ENCODE data around the gene NPLOC4.

Gene NPLOC4

GRCh38 chr17:81573794-81574642 is 62.9 kb downstream of the NPLOC4 start (continued):
- TF ChIP-seq IKZF3 (tag by site-specific recombination; IDR thresholded peaks at IDR 0.05) (peak; percentile 25; the same call in 1 of the 2 replicates), ZFP37 (tag by site-specific recombination; IDR thresholded peaks at IDR 0.05) (no peak), ZNF561 (tag by site-specific recombination; IDR thresholded peaks at IDR 0.05; ENCODE audit: borderline replicate concordance) (no peak), FEZF1 (tag by site-specific recombination; IDR thresholded peaks at IDR 0.05) (peak; percentile 90), ZNF514 (tag by site-specific recombination; IDR thresholded peaks at IDR 0.05) (no peak), ZNF211 (tag by site-specific recombination; IDR thresholded peaks at IDR 0.05; ENCODE audit: low read depth) (no peak), ZNF555 (tag by site-specific recombination; conservative IDR thresholded peaks at IDR 0.05) (no peak), ZSCAN5A (tag by site-specific recombination; IDR thresholded peaks at IDR 0.05) (no peak), KLF17 (tag by site-specific recombination; IDR thresholded peaks at IDR 0.05) (no peak), ZNF548 (tag by site-specific recombination; IDR thresholded peaks at IDR 0.05) (no peak), ZNF280C (tag by site-specific recombination; IDR thresholded peaks at IDR 0.05) (no peak), KLF1 (tag by site-specific recombination; IDR thresholded peaks at IDR 0.05) (no peak), ZNF529 (tag by site-specific recombination; IDR thresholded peaks at IDR 0.05; ENCODE audit: insufficient replicate concordance) (no peak), CTCF (tag by site-specific recombination; IDR thresholded peaks at IDR 0.05) (no peak), ZNF704 (tag by site-specific recombination; IDR thresholded peaks at IDR 0.05) (no peak), ZNF302 (tag by site-specific recombination; IDR thresholded peaks at IDR 0.05; ENCODE audit: low read depth) (no peak), ZNF274 (IDR thresholded peaks at IDR 0.05; ENCODE audit: low read length) (no peak), ZNF274 (tag by site-specific recombination; IDR thresholded peaks at IDR 0.05; ENCODE audit: borderline replicate concordance) (no peak), ZNF354C (tag by site-specific recombination; IDR thresholded peaks at IDR 0.05; ENCODE audit: borderline replicate concordance, low read depth) (no peak), ZFP69B (tag by site-specific recombination; IDR thresholded peaks at IDR 0.05) (no peak), ZNF133 (tag by site-specific recombination; IDR thresholded peaks at IDR 0.05) (no peak), KLF9 (tag by site-specific recombination; IDR thresholded peaks at IDR 0.05; ENCODE audit: low read depth) (no peak), ZNF626 (tag by site-specific recombination; IDR thresholded peaks at IDR 0.05) (no peak), PRDM1 (tag by site-specific recombination; IDR thresholded peaks at IDR 0.05) (no peak), ZNF768 (tag by site-specific recombination; IDR thresholded peaks at IDR 0.05) (no peak), ZBTB44 (tag by site-specific recombination; IDR thresholded peaks at IDR 0.05) (no peak; the same call in 1 of the 2 replicates), ZSCAN16 (tag by site-specific recombination; IDR thresholded peaks at IDR 0.05) (no peak), ZBTB8A (tag by site-specific recombination; IDR thresholded peaks at IDR 0.05) (no peak), ZSCAN30 (tag by site-specific recombination; IDR thresholded peaks at IDR 0.05) (no peak)

Data from HEK293 (cell line).